Measurements from ENCODE around the gene LMF1. TPM values are rescaled to one million over a fixed set of nuclear protein-coding genes. Genes with fewer than 3 reads are reported as not detected.
"Not testable (repeated sequence)": the region's sequence is repeated elsewhere in the genome, so short reads cannot be mapped to it uniquely, and the experiment has no call there.

Gene LMF1
- total and polyA plus RNA-seq, 7 experiments from 2014 or later = 10.6 to 63.1 (median 41.3) TPM

- H3K27me3 ChIP-seq (ENCODE audit: control insufficient read depth in 2 of 2, insufficient read depth in 2 of 2, low read length in 2 of 2); DNase-seq; H3K27me3 Mint-ChIP-seq; H3K4me1 ChIP-seq (ENCODE audit: control insufficient read depth in 2 of 2, insufficient read depth in 2 of 2, low read length in 2 of 2); H3K4me1 Mint-ChIP-seq; POLR2A ChIA-PET; ATAC-seq; intact Hi-C loops (cut with micrococcal nuclease); H3K4me3 Mint-ChIP-seq; H3K4me3 ChIP-seq (ENCODE audit: low read length); H3K9me3 Mint-ChIP-seq; H3K27ac ChIP-seq (ENCODE audit: low read depth, low read length): not testable (repeated sequence)
- H3K27ac Mint-ChIP-seq = peak overlapping the region in 1 of 9 donors; percentile 49
- CTCF ChIA-PET = interaction anchor here (0.8 kb wide), 1 partner anchor 159 kb away, joined by 4 read pairs; no protein-coding TSS in a partner anchor
- peaks cover 0 to 24% (median 0%) of the 10 kb centered on the region in 3 experiments for H3K9me3 ChIP-seq (ENCODE audit: control insufficient read depth in 2 of 3, low read length in 3 of 3)
- H3K36me3 Mint-ChIP-seq = peaks cover 0 to 10% (median 0%) of the 10 kb centered on the region in 5 donors
- peaks cover 0 to 24% (median 0%) of the 10 kb centered on the region in 3 experiments for H3K36me3 ChIP-seq (ENCODE audit: control insufficient read depth in 2 of 3, insufficient read depth in 3 of 3, low read length in 3 of 3)
Measured at GRCh38 chr16:882671-883070, 88.1 kb downstream of the LMF1 start.

- intact Hi-C loops (cut with micrococcal nuclease) = no loop called here
- H3K4me3 ChIP-seq (ENCODE audit: low read length) = no peak overlapping the region
- H3K27ac Mint-ChIP-seq = peak overlapping the region in 1 of 9 donors; percentile 49
- no peaks in the 10 kb centered on the region for H3K27me3 ChIP-seq (ENCODE audit: control insufficient read depth in 2 of 2, insufficient read depth in 2 of 2, low read length in 2 of 2)
- H3K36me3 Mint-ChIP-seq = peaks cover 0 to 13% (median 0%) of the 10 kb centered on the region in 5 donors
- H3K9me3 ChIP-seq (ENCODE audit: control insufficient read depth in 2 of 3, low read length in 3 of 3) = peaks cover 0 to 24% (median 0%) of the 10 kb centered on the region in 3 experiments
- peaks cover 0 to 25% (median 0%) of the 10 kb centered on the region in 3 experiments for H3K36me3 ChIP-seq (ENCODE audit: control insufficient read depth in 2 of 3, insufficient read depth in 3 of 3, low read length in 3 of 3)
- ATAC-seq (no peak), DNase-seq (no peak)
- no peak overlapping the region for H3K4me3 Mint-ChIP-seq
- ChIA-PET CTCF (no interaction called here), POLR2A (no interaction called here)
- H3K4me1 ChIP-seq (ENCODE audit: control insufficient read depth in 2 of 2, insufficient read depth in 2 of 2, low read length in 2 of 2) = no peaks in the 10 kb centered on the region
- peaks cover 0 to 2% (median 0%) of the 10 kb centered on the region in 7 donors for H3K4me1 Mint-ChIP-seq
- H3K9me3 Mint-ChIP-seq = peaks cover 0 to 7% (median 0%) of the 10 kb centered on the region in 11 donors
- no peaks in the 10 kb centered on the region for H3K27me3 Mint-ChIP-seq
- no peak overlapping the region for H3K27ac ChIP-seq (ENCODE audit: low read depth, low read length)
Measured at GRCh38 chr16:882256-882655, 88.5 kb downstream of the LMF1 start.

- Mint-ChIP-seq H3K27ac (no peak overlapping the region), H3K27me3 (no peaks in the 10 kb centered on the region), H3K36me3 (peaks cover 0 to 16% (median 4%) of the 10 kb centered on the region in 5 donors), H3K4me1 (peaks cover 0 to 2% (median 0%) of the 10 kb centered on the region in 7 donors), H3K9me3 (peaks cover 0 to 7% (median 0%) of the 10 kb centered on the region in 11 donors), H3K4me3 (peak overlapping the region in 1 of 10 donors; percentile 12)
- POLR2A ChIA-PET = no interaction called here
- no peaks in the 10 kb centered on the region for H3K27me3 ChIP-seq (ENCODE audit: control insufficient read depth in 2 of 2, insufficient read depth in 2 of 2, low read length in 2 of 2)
- peaks cover 0 to 27% (median 0%) of the 10 kb centered on the region in 3 experiments for H3K36me3 ChIP-seq (ENCODE audit: control insufficient read depth in 2 of 3, insufficient read depth in 3 of 3, low read length in 3 of 3)
- intact Hi-C loops (cut with micrococcal nuclease) = no loop called here
- no peak overlapping the region for H3K4me3 ChIP-seq (ENCODE audit: low read length)
- DNase-seq = no peak
- CTCF ChIA-PET = no interaction called here
- peaks cover 0 to 24% (median 0%) of the 10 kb centered on the region in 3 experiments for H3K9me3 ChIP-seq (ENCODE audit: control insufficient read depth in 2 of 3, low read length in 3 of 3)
- no peaks in the 10 kb centered on the region for H3K4me1 ChIP-seq (ENCODE audit: control insufficient read depth in 2 of 2, insufficient read depth in 2 of 2, low read length in 2 of 2)
- ATAC-seq = no peak
- H3K27ac ChIP-seq (ENCODE audit: low read depth, low read length) = no peak overlapping the region
Measured at GRCh38 chr16:881219-882097, 89.3 kb downstream of the LMF1 start.

GRCh38 chr16:880471-881171 is 90.2 kb downstream of the LMF1 start:
- ATAC-seq (no peak), DNase-seq (peak in 1 of 9 donors; percentile 3)
- H3K36me3 ChIP-seq (ENCODE audit: control insufficient read depth in 2 of 3, insufficient read depth in 3 of 3, low read length in 3 of 3) = peaks cover 0 to 29% (median 0%) of the 10 kb centered on the region in 3 experiments
- Mint-ChIP-seq H3K36me3 (peaks cover 0 to 17% (median 5%) of the 10 kb centered on the region in 5 donors), H3K9me3 (peaks cover 0 to 7% (median 0%) of the 10 kb centered on the region in 11 donors), H3K4me1 (peaks cover 0 to 2% (median 0%) of the 10 kb centered on the region in 7 donors), H3K27ac (no peak overlapping the region), H3K27me3 (no peaks in the 10 kb centered on the region), H3K4me3 (no peak overlapping the region)
- no peaks in the 10 kb centered on the region for H3K27me3 ChIP-seq (ENCODE audit: control insufficient read depth in 2 of 2, insufficient read depth in 2 of 2, low read length in 2 of 2)
- H3K9me3 ChIP-seq (ENCODE audit: control insufficient read depth in 2 of 3, low read length in 3 of 3) = peaks cover 0 to 18% (median 0%) of the 10 kb centered on the region in 3 experiments
- H3K4me3 ChIP-seq (ENCODE audit: low read length) = no peak overlapping the region
- no peaks in the 10 kb centered on the region for H3K4me1 ChIP-seq (ENCODE audit: control insufficient read depth in 2 of 2, insufficient read depth in 2 of 2, low read length in 2 of 2)
- ChIA-PET POLR2A (no interaction called here), CTCF (no interaction called here)
- intact Hi-C loops (cut with micrococcal nuclease) = no loop called here
- no peak overlapping the region for H3K27ac ChIP-seq (ENCODE audit: low read depth, low read length)

GRCh38 chr16:879986-880385 is 90.8 kb downstream of the LMF1 start:
- DNase-seq = no peak
- Mint-ChIP-seq H3K4me1 (peaks cover 0 to 2% (median 0%) of the 10 kb centered on the region in 7 donors), H3K27ac (no peak overlapping the region), H3K36me3 (peaks cover 0 to 17% (median 5%) of the 10 kb centered on the region in 5 donors), H3K9me3 (peaks cover 0 to 7% (median 0%) of the 10 kb centered on the region in 11 donors), H3K4me3 (no peak overlapping the region), H3K27me3 (no peaks in the 10 kb centered on the region)
- POLR2A ChIA-PET = no interaction called here
- Histone ChIP-seq H3K27ac (ENCODE audit: low read depth, low read length) (no peak overlapping the region), H3K27me3 (ENCODE audit: control insufficient read depth in 2 of 2, insufficient read depth in 2 of 2, low read length in 2 of 2) (no peaks in the 10 kb centered on the region), H3K4me3 (ENCODE audit: low read length) (no peak overlapping the region), H3K36me3 (ENCODE audit: control insufficient read depth in 2 of 3, insufficient read depth in 3 of 3, low read length in 3 of 3) (peaks cover 0 to 29% (median 0%) of the 10 kb centered on the region in 3 experiments), H3K4me1 (ENCODE audit: control insufficient read depth in 2 of 2, insufficient read depth in 2 of 2, low read length in 2 of 2) (no peaks in the 10 kb centered on the region), H3K9me3 (ENCODE audit: control insufficient read depth in 2 of 3, low read length in 3 of 3) (peaks cover 0 to 12% (median 0%) of the 10 kb centered on the region in 3 experiments)
- intact Hi-C loops (cut with micrococcal nuclease) = no loop called here
- no peak for ATAC-seq
- CTCF ChIA-PET = no interaction called here

GRCh38 chr16:879461-879861 is 91.3 kb downstream of the LMF1 start:
- H3K9me3 ChIP-seq (ENCODE audit: control insufficient read depth in 2 of 3, low read length in 3 of 3) = peaks cover 0 to 6% (median 0%) of the 10 kb centered on the region in 3 experiments
- no peaks in the 10 kb centered on the region for H3K27me3 ChIP-seq (ENCODE audit: control insufficient read depth in 2 of 2, insufficient read depth in 2 of 2, low read length in 2 of 2)
- no peak overlapping the region for H3K27ac ChIP-seq (ENCODE audit: low read depth, low read length)
- peaks cover 0 to 17% (median 5%) of the 10 kb centered on the region in 5 donors for H3K36me3 Mint-ChIP-seq
- peaks cover 0 to 7% (median 0%) of the 10 kb centered on the region in 11 donors for H3K9me3 Mint-ChIP-seq
- H3K4me1 ChIP-seq (ENCODE audit: control insufficient read depth in 2 of 2, insufficient read depth in 2 of 2, low read length in 2 of 2) = no peaks in the 10 kb centered on the region
- intact Hi-C loops (cut with micrococcal nuclease) = no loop called here
- no peak overlapping the region for H3K4me3 ChIP-seq (ENCODE audit: low read length)
- no peak overlapping the region for H3K4me3 Mint-ChIP-seq
- CTCF ChIA-PET = no interaction called here
- H3K36me3 ChIP-seq (ENCODE audit: control insufficient read depth in 2 of 3, insufficient read depth in 3 of 3, low read length in 3 of 3) = peaks cover 0 to 30% (median 0%) of the 10 kb centered on the region in 3 experiments
- DNase-seq = peak in 1 of 9 donors; percentile 4
- no peak overlapping the region for H3K27ac Mint-ChIP-seq
- ATAC-seq = no peak
- POLR2A ChIA-PET = no interaction called here
- H3K27me3 Mint-ChIP-seq = no peaks in the 10 kb centered on the region
- H3K4me1 Mint-ChIP-seq = peaks cover 0 to 2% (median 0%) of the 10 kb centered on the region in 7 donors

Data from naive thymus-derived CD4-positive, alpha-beta T cell (primary cell).